ENCODE results near the gene CELA2B.
"Not testable (repeated sequence)": the region's sequence is repeated elsewhere in the genome, so short reads cannot be mapped to it uniquely, and the experiment has no call there.

The CELA2B gene

DNA sequence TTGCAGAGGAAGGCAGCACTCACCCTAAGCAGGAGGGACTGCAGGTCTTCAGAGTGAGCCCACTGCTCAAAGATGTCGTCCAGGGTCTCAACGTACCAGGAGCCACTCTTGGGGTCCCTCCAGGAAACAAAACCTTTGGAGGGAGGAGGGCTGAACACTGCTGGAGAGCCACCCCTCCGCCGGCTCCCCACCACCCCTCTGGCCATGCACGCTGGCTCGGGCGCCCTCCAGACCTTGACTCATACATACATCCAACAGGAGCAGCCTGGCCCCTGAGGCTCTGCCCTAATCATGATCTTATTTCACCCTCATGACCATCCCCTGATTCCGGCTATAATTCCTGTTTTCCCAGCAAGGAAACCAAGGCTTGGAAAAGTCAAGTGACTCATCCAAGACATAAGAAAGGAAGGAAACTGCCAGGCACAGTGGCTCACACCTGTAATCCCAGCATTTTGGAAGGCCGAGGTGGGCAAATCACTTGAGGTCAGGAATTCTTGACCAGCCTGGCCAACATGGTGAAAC lies 18.0 kb downstream of the CELA2B start:
- H3K4me3 ChIP-seq (ENCODE audit: low read depth, low read length): no peak overlapping the region

DNA sequence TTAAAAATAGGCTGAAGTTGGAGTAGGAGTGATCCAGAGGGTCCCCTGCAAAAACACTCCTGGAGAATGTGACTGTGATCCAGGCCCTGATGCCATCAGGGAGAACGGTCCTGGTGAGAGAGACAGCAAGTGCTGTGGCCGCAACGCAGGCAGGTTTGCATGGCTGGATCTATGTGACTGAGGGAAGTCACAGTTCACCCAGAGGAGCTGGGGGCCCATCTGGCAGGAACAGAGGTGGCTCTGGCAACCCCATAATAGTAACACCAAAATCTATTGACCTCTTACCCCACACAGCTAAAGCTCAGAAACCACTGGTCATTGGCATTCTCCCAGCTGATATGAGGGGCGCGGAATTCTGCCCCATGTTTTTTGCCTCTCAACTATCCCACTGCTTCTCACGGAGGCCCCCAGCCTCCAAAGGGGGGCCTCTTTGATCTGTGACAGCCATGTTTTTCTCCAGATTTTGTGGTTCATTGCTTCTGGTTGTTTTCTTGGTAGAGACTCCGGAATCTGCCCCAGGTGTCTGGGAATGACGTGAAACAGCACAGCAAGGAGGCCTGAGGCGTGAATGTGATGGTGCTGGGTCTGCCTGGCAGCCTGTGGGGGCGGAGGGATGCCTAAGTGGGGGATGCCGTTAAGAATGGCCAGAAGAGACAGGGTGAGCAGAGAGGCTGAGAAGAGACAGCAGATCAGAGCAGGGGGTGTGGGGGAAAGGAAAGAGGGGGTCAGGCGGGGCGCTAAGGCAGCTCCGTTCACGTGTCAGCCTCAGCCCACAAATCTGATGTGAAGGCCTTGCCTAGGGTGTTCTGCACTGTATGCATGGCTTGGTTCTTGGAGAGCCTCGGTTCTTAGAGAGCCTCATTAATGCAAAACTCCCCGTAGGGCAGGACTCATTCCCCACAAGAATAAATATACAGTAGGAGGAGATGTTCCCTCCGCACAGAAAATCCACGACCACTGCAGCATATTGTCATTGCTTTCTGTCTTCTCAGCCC lies 24.6 kb downstream of the CELA2B start:
- H3K4me3 ChIP-seq (ENCODE audit: low read depth, low read length): no peak overlapping the region

DNA sequence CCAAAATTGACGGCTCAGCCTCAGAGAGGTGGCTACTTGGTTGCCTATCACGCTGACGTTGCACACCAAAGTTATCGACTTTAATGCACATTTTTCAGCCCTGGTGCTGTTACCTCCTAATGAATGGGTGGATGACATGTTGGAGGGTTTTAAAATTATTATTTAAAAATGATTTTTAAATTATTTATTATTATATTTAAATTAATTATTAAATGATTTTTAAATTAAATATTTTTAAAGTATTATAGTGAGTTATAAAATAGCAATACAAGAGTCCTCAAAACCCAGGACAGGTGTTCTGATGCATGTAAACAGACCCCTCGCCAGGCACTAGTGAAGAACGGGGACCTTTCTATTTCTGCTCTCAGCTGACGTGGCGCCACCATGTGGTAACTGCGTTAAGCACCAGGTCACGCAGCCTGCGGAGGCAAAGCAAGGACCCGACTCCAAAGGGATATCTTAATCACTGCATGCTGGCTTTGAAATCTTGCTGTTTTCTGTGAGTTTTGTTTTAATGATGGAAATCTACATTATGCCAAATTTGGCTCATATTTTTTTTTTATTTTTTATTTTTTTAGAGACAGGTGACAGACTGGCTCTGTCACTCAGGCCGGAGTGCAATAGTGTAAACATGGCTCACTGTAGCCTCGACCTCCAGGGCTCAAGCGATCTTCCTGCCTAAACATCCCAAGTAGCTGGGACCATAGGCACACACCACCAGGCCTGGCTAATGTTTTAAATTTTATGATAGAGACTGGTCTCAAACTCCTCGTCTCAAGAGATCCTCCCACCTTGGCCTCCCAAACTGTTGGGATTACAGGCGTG lies 25.5 kb downstream of the CELA2B start:
- H3K4me3 ChIP-seq (ENCODE audit: low read depth, low read length): no peak overlapping the region

DNA sequence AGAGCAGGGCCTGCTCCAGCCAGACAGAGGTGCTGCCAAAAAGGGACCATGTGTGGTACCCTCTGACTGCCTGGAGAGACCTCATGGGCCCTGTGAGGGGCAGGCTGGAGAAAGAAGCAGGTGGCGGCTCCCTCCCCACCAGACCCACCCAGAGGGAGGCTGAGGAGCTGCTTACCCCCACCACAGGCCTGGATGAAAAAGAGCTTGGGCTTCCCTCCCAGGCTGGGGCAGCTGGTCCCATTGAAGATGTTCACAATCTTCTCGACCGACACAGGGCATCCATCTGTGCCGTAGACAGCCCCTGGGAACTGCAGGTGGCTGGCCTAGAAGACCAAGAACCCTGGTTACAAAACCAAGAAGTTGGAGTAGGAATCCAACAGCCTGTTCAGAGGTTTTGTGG lies 28.5 kb downstream of the CELA2B start:
- no peak overlapping the region for H3K4me3 ChIP-seq (ENCODE audit: low read depth, low read length)

DNA sequence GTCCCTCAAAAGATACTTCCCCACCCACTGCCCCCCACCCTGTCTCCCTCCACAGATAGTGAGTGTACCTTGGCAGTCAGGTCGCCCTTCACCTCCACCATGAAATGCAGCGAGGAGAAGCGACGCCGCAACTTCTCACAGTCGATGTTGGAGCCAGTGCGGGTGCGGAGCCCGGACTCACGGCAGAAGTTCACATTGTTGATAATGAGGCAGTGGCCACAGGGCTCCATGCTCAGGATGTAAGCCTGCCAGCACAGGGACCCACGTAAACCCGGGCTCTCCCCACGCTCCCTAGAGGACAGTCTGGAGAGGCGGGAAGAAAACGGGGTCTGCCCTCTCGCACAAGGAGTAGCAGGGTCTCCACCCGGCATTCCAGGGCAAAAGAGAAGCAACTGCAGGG lies 30.9 kb downstream of the CELA2B start:
- no peak overlapping the region for H3K4me3 ChIP-seq (ENCODE audit: low read depth, low read length)

DNA sequence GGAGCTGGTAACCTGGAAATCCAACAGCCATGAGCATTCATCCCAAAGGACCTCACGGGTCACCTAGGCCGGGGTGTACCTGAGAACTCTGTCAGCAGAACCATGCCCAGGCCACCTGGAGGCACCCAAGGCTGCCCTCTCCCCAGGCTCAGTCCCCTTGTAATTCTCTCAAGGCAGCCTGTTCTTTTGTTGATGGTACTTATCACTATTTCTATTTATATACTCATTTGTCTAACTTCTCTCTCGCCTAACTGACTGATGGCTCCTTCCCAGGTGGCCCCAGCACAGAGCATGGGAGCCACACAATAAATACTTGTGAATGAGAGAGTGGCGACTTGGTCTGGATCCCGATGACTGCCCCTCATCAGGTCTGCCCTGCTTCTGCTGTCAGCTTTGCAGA lies 31.4 kb downstream of the CELA2B start:
- H3K4me3 ChIP-seq (ENCODE audit: low read depth, low read length): no peak overlapping the region

DNA sequence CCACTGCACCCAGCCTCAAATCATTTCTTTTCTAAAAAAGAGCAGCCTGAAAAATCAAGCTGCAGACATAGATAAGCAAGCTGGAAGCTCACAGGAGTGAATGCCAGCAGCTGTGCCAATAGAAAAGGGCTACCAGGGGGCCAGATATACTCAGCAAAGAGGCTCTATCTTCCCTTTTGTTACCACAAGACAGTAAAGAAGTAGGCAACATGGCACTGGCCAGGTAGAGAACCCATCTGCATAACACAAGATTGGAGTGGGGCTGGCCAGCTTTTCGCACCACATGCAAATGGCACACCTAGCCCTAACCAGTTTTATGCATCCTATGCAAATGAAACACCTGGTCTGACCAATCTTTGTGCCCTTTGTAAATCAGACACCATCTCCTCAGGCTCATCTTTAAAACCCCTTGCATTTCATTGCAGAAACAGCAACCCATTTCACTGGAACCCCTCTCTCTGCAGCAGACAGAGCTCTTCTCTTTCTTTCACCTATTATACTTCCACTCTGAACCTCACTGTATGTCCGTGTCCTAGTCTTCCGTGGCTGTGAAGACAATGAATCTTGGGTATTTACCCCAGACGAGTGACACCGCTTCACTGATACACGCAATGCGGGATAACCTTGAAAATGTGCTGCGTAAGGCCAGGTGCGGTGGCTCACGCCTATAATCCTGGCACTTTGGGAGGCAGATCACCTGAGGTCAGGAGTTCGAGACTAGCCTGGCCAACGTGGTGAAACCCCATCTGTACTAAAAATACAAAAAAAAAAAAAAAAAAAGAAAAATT lies 33.0 kb downstream of the CELA2B start:
- H3K4me3 ChIP-seq (ENCODE audit: low read depth, low read length): no peak overlapping the region

DNA sequence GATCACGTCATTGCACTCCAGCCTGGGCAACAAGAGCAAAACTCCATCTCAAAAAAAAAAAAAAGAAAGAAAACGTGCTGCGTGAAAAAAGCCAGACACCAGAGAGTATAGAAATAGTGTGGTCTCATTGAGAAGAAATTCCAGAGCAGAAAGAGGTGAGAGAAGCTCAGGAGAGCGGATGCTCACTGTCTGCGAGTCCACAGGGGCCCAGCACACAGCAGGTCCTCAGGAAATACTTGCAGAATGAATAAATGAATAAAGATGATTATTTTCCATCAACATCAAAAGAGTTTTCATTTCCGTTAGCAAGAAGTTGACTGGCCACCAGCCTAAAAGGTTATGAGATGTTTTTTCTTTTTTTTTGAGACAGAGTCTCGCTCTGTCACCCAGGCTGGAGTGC lies 33.7 kb downstream of the CELA2B start:
- no peak overlapping the region for H3K4me3 ChIP-seq (ENCODE audit: low read depth, low read length)

DNA sequence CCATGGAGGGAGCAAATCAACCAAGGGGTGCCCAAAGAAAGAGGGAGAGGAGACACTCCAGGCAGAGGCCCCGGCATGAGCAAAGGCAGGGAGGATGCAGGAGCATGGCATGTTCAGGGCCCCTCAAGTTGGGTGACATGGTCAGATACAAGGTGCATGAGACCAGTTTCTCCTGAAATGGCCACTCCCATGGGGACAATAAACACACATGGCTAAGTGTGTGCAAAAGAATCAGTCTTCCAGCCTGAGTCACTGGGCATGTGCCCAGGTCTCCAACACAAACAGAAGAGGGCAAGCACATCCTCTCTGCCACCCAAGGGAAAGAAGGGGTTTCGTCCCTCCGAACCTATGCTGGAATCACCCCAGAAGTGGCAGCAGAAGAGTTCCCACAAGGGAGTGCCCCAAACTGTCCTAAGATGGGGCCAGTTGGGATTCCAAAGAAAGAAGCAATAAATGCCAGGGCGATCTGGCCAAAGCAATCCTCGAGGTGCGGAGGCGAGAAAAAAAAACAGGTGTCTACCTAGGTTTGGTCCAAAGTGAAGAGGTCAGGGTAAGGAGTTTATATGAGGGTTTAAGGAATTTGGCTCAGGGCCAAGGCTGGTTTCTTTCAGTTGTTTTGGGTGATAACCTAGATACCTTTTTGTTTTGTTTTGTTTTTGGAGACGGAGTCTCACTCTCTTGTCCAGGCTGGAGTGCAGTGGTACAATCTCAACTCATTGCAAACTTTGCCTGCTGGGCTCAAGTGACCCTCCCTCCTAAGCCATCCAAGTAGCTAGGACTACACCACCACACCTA lies 34.9 kb downstream of the CELA2B start:
- no peak overlapping the region for H3K4me3 ChIP-seq (ENCODE audit: low read depth, low read length)

DNA sequence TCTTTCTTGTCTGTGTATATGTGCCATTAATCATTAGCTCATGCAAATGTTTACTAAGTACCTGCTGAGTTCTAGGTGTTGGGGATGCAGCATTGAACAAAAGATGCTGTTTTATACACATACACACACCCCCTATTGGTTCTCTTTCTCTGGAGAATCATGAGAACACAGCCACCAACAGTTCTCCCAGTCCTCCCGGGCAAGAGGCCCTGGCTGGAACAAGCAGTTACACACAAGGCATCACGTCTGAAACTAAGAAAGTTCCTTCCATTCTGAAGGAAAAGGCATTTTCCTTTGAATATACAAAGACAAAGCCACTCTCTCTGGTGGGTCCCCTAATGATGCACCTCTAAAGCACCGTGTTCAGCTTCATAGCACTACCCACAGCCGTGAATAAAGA lies 37.3 kb downstream of the CELA2B start:
- no peak overlapping the region for H3K4me3 ChIP-seq (ENCODE audit: low read depth, low read length)

DNA sequence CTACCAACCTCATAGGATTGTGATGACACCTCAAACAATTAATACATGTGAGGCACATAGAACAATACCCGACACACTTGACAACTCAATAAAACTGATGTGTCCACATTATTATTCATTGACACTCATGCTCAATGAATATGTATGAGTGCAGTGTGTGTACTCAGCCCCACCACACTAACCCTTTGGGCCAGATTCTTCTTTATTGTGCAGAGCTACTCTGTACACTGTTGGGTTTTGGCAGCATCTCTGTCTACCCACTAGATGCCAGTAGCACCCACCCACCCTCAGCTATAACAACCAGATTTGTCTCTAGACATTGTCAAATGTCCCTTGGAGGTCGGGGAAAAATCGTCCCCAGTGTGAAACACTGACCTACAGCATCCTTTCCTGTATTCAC lies 38.0 kb downstream of the CELA2B start:
- H3K4me3 ChIP-seq (ENCODE audit: low read depth, low read length): no peak overlapping the region

DNA sequence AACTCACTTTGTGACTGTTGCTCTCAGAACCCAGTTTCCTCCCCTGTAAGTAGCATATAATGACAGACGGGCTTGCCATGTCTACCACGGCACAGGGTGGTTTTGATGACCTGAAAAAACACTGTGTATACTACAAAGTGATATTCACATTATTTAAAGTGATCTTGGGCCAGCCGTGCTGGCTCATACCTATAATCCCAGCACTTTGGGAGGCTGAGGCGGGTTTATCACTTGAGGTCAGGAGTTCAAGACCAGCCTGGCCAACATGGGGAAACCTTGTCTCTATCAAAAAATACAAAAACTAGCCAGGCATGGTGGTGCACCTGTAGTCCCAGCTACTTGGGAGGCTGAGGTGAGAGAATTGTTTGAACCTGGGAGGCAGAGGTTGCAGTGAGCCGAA lies 38.7 kb downstream of the CELA2B start:
- H3K4me3 ChIP-seq (ENCODE audit: low read depth, low read length): not testable (repeated sequence)

DNA sequence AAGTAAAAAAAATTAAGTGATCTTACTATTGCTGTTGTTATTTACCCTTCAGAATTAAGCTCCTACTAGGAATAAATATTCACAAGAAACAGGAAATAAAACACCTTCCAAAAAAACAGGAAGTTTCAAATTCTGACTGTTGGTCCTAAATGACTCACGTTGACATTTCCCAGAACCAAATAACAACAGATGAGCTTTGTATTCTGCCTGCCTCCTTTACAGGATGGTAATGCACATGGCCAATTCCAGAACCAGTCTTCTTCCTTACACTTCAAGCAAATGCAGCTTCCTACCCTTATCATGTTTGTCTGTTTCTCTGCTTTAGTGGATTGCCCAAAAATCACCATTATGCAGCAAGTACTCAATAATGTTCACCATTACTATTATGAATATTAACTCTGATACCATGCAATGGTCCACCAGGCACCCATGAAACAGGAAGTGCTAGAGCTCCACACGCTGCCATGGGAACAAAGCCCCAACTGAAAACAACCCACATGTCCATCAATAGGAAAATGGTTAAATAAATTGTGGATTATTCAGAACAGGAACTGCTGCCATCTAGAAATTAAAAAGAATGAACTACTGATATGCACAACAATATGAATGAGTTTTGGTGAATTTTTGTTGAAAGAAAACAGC lies 39.2 kb downstream of the CELA2B start:
- no peak overlapping the region for H3K4me3 ChIP-seq (ENCODE audit: low read depth, low read length)

DNA sequence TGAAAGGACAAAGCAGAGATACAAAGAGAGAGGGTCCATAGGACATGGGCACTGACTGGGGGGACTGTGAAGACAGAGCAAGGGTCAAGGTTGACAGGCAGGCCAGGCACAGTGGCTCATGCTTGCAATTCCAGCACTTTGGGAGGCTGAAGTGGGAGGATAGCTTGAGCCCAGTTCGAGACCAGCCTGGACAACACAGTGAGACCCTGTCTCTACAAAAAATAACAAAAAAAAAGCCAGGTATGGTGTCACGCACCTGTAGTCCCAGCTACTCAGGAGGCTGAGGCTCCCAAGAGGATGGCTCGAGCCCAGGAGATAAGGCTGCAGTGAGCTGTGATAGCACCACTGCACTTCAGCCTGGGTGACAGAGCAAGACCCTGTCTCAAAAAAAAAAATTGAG lies 43.7 kb downstream of the CELA2B start:
- H3K4me3 ChIP-seq (ENCODE audit: low read depth, low read length): no peak overlapping the region

DNA sequence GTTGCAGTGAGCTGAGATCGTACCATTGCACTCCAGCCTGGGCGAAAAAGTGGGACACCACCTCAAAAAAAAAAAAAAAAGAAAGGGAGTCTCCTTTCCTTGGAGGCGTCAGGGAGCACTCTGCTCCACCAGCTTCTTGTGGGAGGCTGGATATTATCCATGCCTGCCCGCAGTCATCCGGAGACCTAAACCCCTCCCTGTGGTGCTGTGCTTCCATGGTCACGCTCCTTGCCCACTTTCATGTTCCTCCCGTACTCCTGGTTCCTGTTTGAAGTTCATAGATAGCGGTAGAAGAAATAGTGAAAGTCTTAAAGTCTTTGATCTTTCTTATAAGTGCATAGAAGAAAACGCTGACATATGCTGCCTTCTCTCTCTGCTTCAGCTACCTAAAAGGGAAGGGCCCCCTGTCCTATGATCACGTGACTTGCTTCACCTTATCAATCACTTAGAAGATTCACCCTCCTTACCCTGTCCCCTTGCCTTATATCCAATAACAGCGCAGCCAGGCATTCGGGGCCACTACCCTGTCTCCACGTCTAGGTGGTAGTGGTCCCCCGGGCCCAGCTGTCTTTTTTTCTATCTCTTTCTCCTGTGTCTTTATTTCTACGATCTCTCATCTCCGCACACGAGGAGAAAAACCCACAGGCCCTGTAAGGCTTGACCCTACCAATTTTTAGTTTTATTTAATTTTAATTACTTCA lies 45.5 kb downstream of the CELA2B start:
- not testable (repeated sequence) for H3K4me3 ChIP-seq (ENCODE audit: low read depth, low read length)

DNA sequence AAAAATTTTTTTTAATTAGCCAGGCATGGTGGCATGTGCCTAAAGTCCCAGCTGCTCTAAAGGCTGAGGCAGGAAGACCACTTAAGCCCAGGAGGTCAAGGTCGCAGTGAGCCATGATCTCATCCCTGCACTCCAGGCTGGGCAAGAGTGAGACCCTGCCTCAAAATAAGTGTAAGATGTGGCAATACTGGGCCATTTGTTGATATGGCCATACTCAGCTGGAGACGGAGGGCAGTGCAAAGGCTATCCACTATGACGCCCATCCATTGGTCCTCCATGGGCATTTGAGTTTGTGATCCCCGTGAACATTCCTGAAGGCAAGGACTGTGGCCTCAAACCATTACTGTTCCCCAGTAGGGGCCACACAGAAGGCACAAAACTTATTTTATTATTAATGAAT lies 46.6 kb downstream of the CELA2B start:
- H3K4me3 ChIP-seq (ENCODE audit: low read depth, low read length): no peak overlapping the region

DNA sequence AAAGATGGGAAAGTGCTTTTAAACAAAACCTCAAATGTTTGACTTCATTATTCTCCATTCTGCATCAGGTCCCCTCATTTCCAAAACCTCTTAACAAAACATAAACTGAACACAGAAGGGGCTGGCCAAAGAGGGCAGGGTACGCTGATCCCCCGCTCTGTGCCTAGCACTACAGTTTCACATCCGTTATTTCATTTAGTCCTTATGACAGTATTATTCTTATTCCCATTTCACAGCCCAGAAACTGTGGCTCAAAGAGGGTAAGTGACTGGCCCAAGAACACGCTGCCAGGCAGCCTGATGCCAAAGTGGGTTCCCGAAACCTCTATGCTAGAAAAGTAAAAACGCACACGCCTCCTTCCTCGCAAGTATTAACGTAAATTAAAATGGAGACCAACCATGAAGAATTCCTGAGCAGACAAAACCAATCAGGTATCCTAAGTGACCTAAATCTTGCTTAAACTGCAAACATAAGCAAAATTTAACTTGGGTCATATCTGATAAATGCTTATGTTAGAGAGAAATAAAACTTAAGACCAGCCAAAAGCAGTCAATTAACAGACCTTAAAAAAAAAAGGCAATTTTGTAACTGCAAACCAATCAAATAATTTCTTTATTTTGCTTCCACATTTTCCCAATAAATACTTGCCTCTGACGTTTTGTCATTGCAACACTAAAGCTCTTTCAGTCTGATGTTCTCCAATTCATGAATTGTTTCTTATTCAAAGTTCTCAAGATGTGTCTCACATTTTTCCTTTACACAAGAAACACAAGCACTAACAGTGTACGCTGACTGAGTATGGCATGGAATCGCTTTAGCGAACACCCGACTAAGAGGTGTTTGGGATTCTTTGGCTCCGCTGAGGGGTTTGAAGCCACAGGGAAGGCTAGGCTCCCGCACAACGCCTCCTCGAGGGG lies 47.5 kb downstream of the CELA2B start:
- H3K4me3 ChIP-seq (ENCODE audit: low read depth, low read length): peak overlapping the region; percentile 75

DNA sequence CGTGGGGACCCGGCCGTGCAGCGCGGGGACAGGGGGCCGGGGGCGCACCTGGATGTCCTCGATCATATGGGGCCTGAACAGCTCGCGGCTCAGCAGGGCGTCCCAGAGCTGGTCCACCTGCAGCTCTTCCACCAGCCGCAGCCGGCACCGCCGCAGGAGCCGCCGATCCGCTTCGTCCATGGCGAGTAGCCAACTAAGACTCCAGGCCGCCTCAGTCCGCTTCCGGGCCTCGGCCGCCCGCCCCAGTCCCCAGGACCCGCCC lies 48.0 kb downstream of the CELA2B start, which contains the start of gene CASP9:
TSS of gene CASP9 (minus strand) at position 195 of the 262 bp plus-strand sequence. CDS start at position 180, 15 bp downstream.
- H3K4me3 ChIP-seq (ENCODE audit: low read depth, low read length): peak within 1 kb of the TSS; percentile 75
